HEK293 (cell line): Measurements from ENCODE around the gene FRMD5.
A peak's percentile ranks its signal among the peaks of the same experiment; 100 is the strongest.

Source experiments
- AEBP2 ChIP-seq: fragments of 450-650 bp; formaldehyde crosslinking; IDR thresholded peaks from 2 replicates; pipeline ENCODE4 v1.5.1; 2016; ENCODE audit warnings: missing biosample characterization, missing genetic modification characterization, borderline replicate concordance
- ELK4 ChIP-seq: IDR thresholded peaks from 2 replicates; pipeline ENCODE4 v1.6.1; 2011; ENCODE audit warnings: mild to moderate bottlenecking, low read depth, low read length, borderline replicate concordance
- HOXA7 ChIP-seq: sonication (generic); formaldehyde crosslinking; IDR thresholded peaks from 2 replicates; pipeline ENCODE4 v1.8.1; 2022; ENCODE audit warnings: missing genetic modification reagents, borderline replicate concordance
- IKZF3 ChIP-seq: fragments of 450-650 bp; IDR thresholded peaks from 2 replicates; pipeline ENCODE4 v1.5.0; 2018; ENCODE audit warnings: missing biosample characterization, mild to moderate bottlenecking, missing genetic modification characterization, moderate library complexity
- PRDM1 ChIP-seq: fragments of 450-650 bp; formaldehyde crosslinking; IDR thresholded peaks from 2 replicates; pipeline ENCODE4; 2016; ENCODE audit warnings: missing biosample characterization, missing genetic modification characterization
- RBAK ChIP-seq: fragments of 450-650 bp; formaldehyde crosslinking; IDR thresholded peaks from 2 replicates; pipeline ENCODE4 v1.5.1; 2016; ENCODE audit warnings: missing biosample characterization, missing genetic modification characterization
- SCRT2 ChIP-seq: fragments of 450-650 bp; formaldehyde crosslinking; IDR thresholded peaks from 2 replicates; pipeline ENCODE4 v1.5.1; 2016; ENCODE audit warnings: missing biosample characterization, missing genetic modification characterization
- ZBTB26 ChIP-seq: fragments of 450-650 bp; formaldehyde crosslinking; optimal IDR thresholded peaks from 2 replicates; pipeline ENCODE3; 2016; ENCODE audit warnings: missing biosample characterization, mild to moderate bottlenecking, missing genetic modification characterization
- ZFHX2 ChIP-seq: fragments of 450-650 bp; formaldehyde crosslinking; conservative IDR thresholded peaks from 2 replicates; pipeline ENCODE4 v1.5.1; 2016; ENCODE audit warnings: missing biosample characterization, missing genetic modification characterization
- ZFP69B ChIP-seq: fragments of 450-650 bp; formaldehyde crosslinking; IDR thresholded peaks from 2 replicates; pipeline ENCODE4 v1.5.1; 2016; ENCODE audit warnings: missing biosample characterization, missing genetic modification characterization
- ZIC2 ChIP-seq: fragments of 450-650 bp; formaldehyde crosslinking; IDR thresholded peaks from 2 replicates; pipeline ENCODE4 v1.5.1; 2016; ENCODE audit warnings: missing biosample characterization, missing genetic modification characterization
- ZNF112 ChIP-seq: fragments of 450-650 bp; formaldehyde crosslinking; IDR thresholded peaks from 2 replicates; pipeline ENCODE4 v1.5.0; 2017; ENCODE audit warnings: missing biosample characterization, missing genetic modification characterization
- ZNF148 ChIP-seq: fragments of 450-650 bp; formaldehyde crosslinking; IDR thresholded peaks from 2 replicates; pipeline ENCODE4 v1.5.0; 2017; ENCODE audit warnings: missing biosample characterization, missing genetic modification characterization, borderline replicate concordance
- ZNF266 ChIP-seq: fragments of 450-650 bp; formaldehyde crosslinking; IDR thresholded peaks from 2 replicates; pipeline ENCODE4 v1.5.1; 2016; ENCODE audit warnings: missing biosample characterization, missing genetic modification characterization, low read depth
- ZNF362 ChIP-seq: fragments of 450-650 bp; formaldehyde crosslinking; IDR thresholded peaks from 2 replicates; pipeline ENCODE4 v1.5.1; 2016; ENCODE audit warnings: missing biosample characterization, missing genetic modification characterization
- ZNF391 ChIP-seq: fragments of 450-650 bp; formaldehyde crosslinking; IDR thresholded peaks from 2 replicates; pipeline ENCODE4 v1.5.1; 2016; ENCODE audit warnings: low read depth, missing biosample characterization, missing genetic modification characterization, borderline replicate concordance
- ZNF513 ChIP-seq: fragments of 450-650 bp; IDR thresholded peaks from 2 replicates; pipeline ENCODE4 v1.5.1; 2018; ENCODE audit warnings: missing biosample characterization, missing genetic modification characterization
- ZNF521 ChIP-seq: fragments of 450-650 bp; formaldehyde crosslinking; IDR thresholded peaks from 2 replicates; pipeline ENCODE4 v1.5.1; 2017; ENCODE audit warnings: missing biosample characterization, mild to moderate bottlenecking, missing genetic modification characterization
- ZNF544 ChIP-seq: fragments of 450-650 bp; formaldehyde crosslinking; IDR thresholded peaks from 2 replicates; pipeline ENCODE4 v1.5.0; 2017; ENCODE audit warnings: missing biosample characterization, missing genetic modification characterization
- ZNF555 ChIP-seq: fragments of 450-650 bp; formaldehyde crosslinking; conservative IDR thresholded peaks from 2 replicates; pipeline ENCODE4 v1.5.1; 2017; ENCODE audit warnings: missing biosample characterization, mild to moderate bottlenecking, missing genetic modification characterization, inconsistent platforms
- ZNF600 ChIP-seq: fragments of 450-650 bp; formaldehyde crosslinking; IDR thresholded peaks from 2 replicates; pipeline ENCODE4 v1.5.1; 2016; ENCODE audit warnings: missing biosample characterization, missing genetic modification characterization
- ZNF610 ChIP-seq: fragments of 450-650 bp; formaldehyde crosslinking; IDR thresholded peaks from 2 replicates; pipeline ENCODE4 v1.5.1; 2016; ENCODE audit warnings: missing biosample characterization, missing genetic modification characterization, borderline replicate concordance
- ZNF658 ChIP-seq: fragments of 450-650 bp; formaldehyde crosslinking; IDR thresholded peaks from 2 replicates; pipeline ENCODE4; 2016; ENCODE audit warnings: missing biosample characterization, missing genetic modification characterization
- ZNF76 ChIP-seq: fragments of 450-650 bp; formaldehyde crosslinking; IDR thresholded peaks from 2 replicates; pipeline ENCODE4; 2016; ENCODE audit warnings: low read depth, missing biosample characterization, missing genetic modification characterization, borderline replicate concordance
- ZNF776 ChIP-seq: fragments of 450-650 bp; formaldehyde crosslinking; IDR thresholded peaks from 2 replicates; pipeline ENCODE4 v1.5.0; 2017; ENCODE audit warnings: missing biosample characterization, missing genetic modification characterization, borderline replicate concordance
- ZNF791 ChIP-seq: fragments of 450-650 bp; formaldehyde crosslinking; IDR thresholded peaks from 2 replicates; pipeline ENCODE4 v1.5.1; 2016; ENCODE audit warnings: missing biosample characterization, missing genetic modification characterization
- ZNF830 ChIP-seq: fragments of 450-650 bp; IDR thresholded peaks from 2 replicates; pipeline ENCODE4 v1.5.0; 2018; ENCODE audit warnings: missing biosample characterization, missing genetic modification characterization, low read depth, mild to moderate bottlenecking, moderate library complexity
- ZSCAN18 ChIP-seq: fragments of 450-650 bp; formaldehyde crosslinking; IDR thresholded peaks from 2 replicates; pipeline ENCODE4 v1.5.1; 2016; ENCODE audit warnings: missing biosample characterization, missing genetic modification characterization
- ZXDB ChIP-seq: fragments of 450-650 bp; formaldehyde crosslinking; IDR thresholded peaks from 2 replicates; pipeline ENCODE4 v1.5.1; 2016; ENCODE audit warnings: missing biosample characterization, missing genetic modification characterization

The FRMD5 gene

GRCh38 chr15:44194323-44195150 is 534 bp downstream of the FRMD5 start (continued):
- TF ChIP-seq ZNF513 (tag by site-specific recombination) (no peak), ZFHX2 (tag by site-specific recombination) (0 out of 2 replicates have a peak, but pooled peaks have one; percentile 11), ZNF148 (tag by site-specific recombination) (no peak), ZNF76 (tag by site-specific recombination) (peak; percentile 14; the same call in 1 of the 2 replicates), ZNF362 (tag by site-specific recombination) (no peak), ZNF521 (tag by site-specific recombination) (no peak), ZNF791 (tag by site-specific recombination) (no peak), ZNF610 (tag by site-specific recombination) (0 out of 2 replicates have a peak, but pooled peaks have one; percentile 19), SCRT2 (tag by site-specific recombination) (0 out of 2 replicates have a peak, but pooled peaks have one; percentile 36), ZNF776 (no peak), RBAK (tag by site-specific recombination) (no peak), AEBP2 (tag by site-specific recombination) (no peak), ZNF391 (tag by site-specific recombination) (no peak), ZIC2 (tag by site-specific recombination) (peak; percentile 83), PRDM1 (no peak), ELK4 (no peak), HOXA7 (CRISPR knock-in tag) (no peak), ZBTB26 (tag by site-specific recombination) (peak; percentile 68), ZNF266 (no peak), IKZF3 (tag by site-specific recombination) (peak; percentile 45; the same call in 1 of the 2 replicates), ZFP69B (tag by site-specific recombination) (0 out of 2 replicates have a peak, but pooled peaks have one; percentile 25), ZNF555 (tag by site-specific recombination) (no peak), ZNF830 (tag by site-specific recombination) (no peak), ZNF600 (tag by site-specific recombination) (peak; percentile 84), ZNF658 (no peak), ZSCAN18 (tag by site-specific recombination) (no peak), ZXDB (peak; percentile 90), ZNF544 (tag by site-specific recombination) (no peak), ZNF112 (tag by site-specific recombination) (no peak)
